Ramos (cell line): ENCODE data around the gene FAM193A.
"Not testable (repeated sequence)": the region's sequence is repeated elsewhere in the genome, so short reads cannot be mapped to it uniquely, and the experiment has no call there.

Source experiments
- in situ Hi-C: fragments of 300-500 bp; cut with MboI; formaldehyde crosslinking; loops from one replicate; pipeline ENCODE4 v1.14.3; 2022; ENCODE audit warnings: low sequenced_read_pairs; ENCODE audit not compliant: unreplicated experiment

The FAM193A gene

GRCh38 chr4:2598511-2599303 is 62.3 kb downstream of the FAM193A start:
- in situ Hi-C loops = no loop called here

GRCh38 chr4:2599304-2599654 is 62.8 kb downstream of the FAM193A start:
- in situ Hi-C loops = no loop called here

GRCh38 chr4:2600878-2601277 is 64.4 kb downstream of the FAM193A start:
- in situ Hi-C loops = no loop called here

GRCh38 chr4:2604614-2605013 is 68.2 kb downstream of the FAM193A start:
- in situ Hi-C loops = no loop called here

GRCh38 chr4:2606960-2607506 is 70.6 kb downstream of the FAM193A start:
- in situ Hi-C loops = no loop called here

- in situ Hi-C loops = no loop called here
These were observed 71.4 kb downstream of the FAM193A start for GRCh38 chr4:2607822-2608221.

GRCh38 chr4:2608291-2608690 is 71.8 kb downstream of the FAM193A start:
- in situ Hi-C loops = no loop called here

- in situ Hi-C loops = no loop called here
These were observed 79.4 kb downstream of the FAM193A start for GRCh38 chr4:2615821-2616220.

- in situ Hi-C loops = no loop called here
These were observed 81.5 kb downstream of the FAM193A start for GRCh38 chr4:2617955-2618354.

GRCh38 chr4:2618729-2619128 is 82.3 kb downstream of the FAM193A start:
- in situ Hi-C loops = not testable (repeated sequence)

GRCh38 chr4:2619459-2619858 is 83.0 kb downstream of the FAM193A start:
- in situ Hi-C loops = no loop called here

GRCh38 chr4:2621419-2621818 is 85.0 kb downstream of the FAM193A start:
- in situ Hi-C loops = no loop called here

GRCh38 chr4:2623442-2623841 is 87.0 kb downstream of the FAM193A start:
- in situ Hi-C loops = no loop called here

- in situ Hi-C loops = no loop called here
These were observed 88.5 kb downstream of the FAM193A start for GRCh38 chr4:2624782-2625530.

GRCh38 chr4:2626231-2626630 is 89.8 kb downstream of the FAM193A start:
- in situ Hi-C loops = no loop called here

GRCh38 chr4:2630556-2631273 is 94.3 kb downstream of the FAM193A start:
- in situ Hi-C loops = no loop called here

GRCh38 chr4:2634014-2634413 is 97.6 kb downstream of the FAM193A start:
- in situ Hi-C loops = no loop called here

- in situ Hi-C loops = no loop called here
These were observed 99.9 kb downstream of the FAM193A start for GRCh38 chr4:2636331-2636730.

GRCh38 chr4:2636994-2637393 is 100.5 kb downstream of the FAM193A start:
- in situ Hi-C loops = not testable (repeated sequence)

- in situ Hi-C loops = no loop called here
These were observed 101.6 kb downstream of the FAM193A start for GRCh38 chr4:2637956-2638552.
